Measurements from ENCODE around the gene ZNG1F. TPM values are rescaled to one million over a fixed set of nuclear protein-coding genes. Genes with fewer than 3 reads are reported as not detected.
A peak's percentile ranks its signal among the peaks of the same experiment; 100 is the strongest.
"Not testable (repeated sequence)": the region's sequence is repeated elsewhere in the genome, so short reads cannot be mapped to it uniquely, and the experiment has no call there.

ZNG1F gene
- total and polyA plus RNA-seq, 2 of the 4 experiments (the other 2 are of a cell fraction) = 3.4 to 6.5 TPM

DNA sequence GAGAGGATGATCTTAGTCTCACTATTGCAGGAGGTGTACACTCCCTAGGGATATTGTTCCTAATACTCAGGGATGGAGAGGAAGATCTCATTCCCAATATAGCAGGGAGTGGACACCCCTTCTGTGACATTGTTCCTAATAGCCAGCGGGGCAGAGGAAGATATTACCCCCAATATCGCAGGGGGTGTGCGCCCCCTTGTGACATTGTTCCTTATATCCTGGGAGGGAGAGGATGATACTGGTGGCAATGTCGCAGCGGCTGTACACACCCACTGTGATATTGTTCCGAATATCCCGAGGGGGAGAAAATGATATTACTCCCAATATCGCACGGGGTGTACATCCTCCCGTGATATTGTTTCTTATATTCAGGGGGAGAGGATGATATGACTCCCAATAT lies 78.2 kb downstream of the ZNG1F start:
- H3K4me2 ChIP-seq (ENCODE audit: low read depth, low read length); in situ Hi-C loops (cut with MboI; ENCODE audit: low sequenced_read_pairs); H2BK20ac ChIP-seq (ENCODE audit: low read depth, low read length); H3K56ac ChIP-seq (ENCODE audit: extremely low read depth, insufficient read depth, low read length); H3K9me1 ChIP-seq (ENCODE audit: insufficient read depth, low read length); dilution Hi-C loops (cut with HindIII; ENCODE audit: low sequenced_read_pairs, unreplicated experiment); H3K4me3 ChIP-seq (ENCODE audit: insufficient read depth, low read depth, low read length); H3K18ac ChIP-seq (ENCODE audit: low read depth, low read length); POLR2A ChIA-PET (ENCODE audit: unreplicated experiment); H2AFZ ChIP-seq (replicated peaks; ENCODE audit: low read length, poor library complexity); H2BK120ac ChIP-seq (ENCODE audit: low read depth, low read length); H4K20me1 ChIP-seq (ENCODE audit: insufficient read depth, low read length); H4K8ac ChIP-seq (ENCODE audit: low read depth in 2 of 2, low read length in 2 of 2); H2BK5ac ChIP-seq (ENCODE audit: low read depth, low read length, poor library complexity, severe bottlenecking); H3K23ac ChIP-seq (ENCODE audit: low read depth, low read length); H2BK15ac ChIP-seq (ENCODE audit: low read depth, low read length); H3K14ac ChIP-seq (replicated peaks; ENCODE audit: low read depth, low read length); H3K9me3 ChIP-seq (ENCODE audit: control insufficient read depth, insufficient read depth, low read length); H3K36me3 ChIP-seq (ENCODE audit: control insufficient read depth, insufficient read depth, low read length); H4K91ac ChIP-seq (ENCODE audit: insufficient read depth, low read depth, low read length); H3K9ac ChIP-seq (ENCODE audit: low read depth, low read length); H2AK5ac ChIP-seq (ENCODE audit: low read depth, low read length); DNase-seq; intact Hi-C loops (cut with micrococcal nuclease); H3K27me3 ChIP-seq (ENCODE audit: control insufficient read depth, insufficient read depth, low read length); H3K4ac ChIP-seq (ENCODE audit: low read depth, low read length); H3K4me1 ChIP-seq (ENCODE audit: control insufficient read depth, insufficient read depth, low read length); ATAC-seq (ENCODE audit: low read depth); BruUV-seq (replicated peaks); H2AK9ac ChIP-seq (replicated peaks; ENCODE audit: low read depth, low read length, poor library complexity); CTCF ChIA-PET; H3K79me1 ChIP-seq (ENCODE audit: low read depth in 1 of 2, low read length in 2 of 2); H3K27ac ChIP-seq (ENCODE audit: insufficient read depth, low read length); H4K5ac ChIP-seq (ENCODE audit: low read depth, low read length): not testable (repeated sequence)
- WGBS, 2 experiments (ENCODE audit: extremely low coverage in 2 of 2, insufficient read length in 1 of 2) = no CpG with 5 or more reads among the region's 10 CpGs
- TF ChIP-seq, protein P1, sequence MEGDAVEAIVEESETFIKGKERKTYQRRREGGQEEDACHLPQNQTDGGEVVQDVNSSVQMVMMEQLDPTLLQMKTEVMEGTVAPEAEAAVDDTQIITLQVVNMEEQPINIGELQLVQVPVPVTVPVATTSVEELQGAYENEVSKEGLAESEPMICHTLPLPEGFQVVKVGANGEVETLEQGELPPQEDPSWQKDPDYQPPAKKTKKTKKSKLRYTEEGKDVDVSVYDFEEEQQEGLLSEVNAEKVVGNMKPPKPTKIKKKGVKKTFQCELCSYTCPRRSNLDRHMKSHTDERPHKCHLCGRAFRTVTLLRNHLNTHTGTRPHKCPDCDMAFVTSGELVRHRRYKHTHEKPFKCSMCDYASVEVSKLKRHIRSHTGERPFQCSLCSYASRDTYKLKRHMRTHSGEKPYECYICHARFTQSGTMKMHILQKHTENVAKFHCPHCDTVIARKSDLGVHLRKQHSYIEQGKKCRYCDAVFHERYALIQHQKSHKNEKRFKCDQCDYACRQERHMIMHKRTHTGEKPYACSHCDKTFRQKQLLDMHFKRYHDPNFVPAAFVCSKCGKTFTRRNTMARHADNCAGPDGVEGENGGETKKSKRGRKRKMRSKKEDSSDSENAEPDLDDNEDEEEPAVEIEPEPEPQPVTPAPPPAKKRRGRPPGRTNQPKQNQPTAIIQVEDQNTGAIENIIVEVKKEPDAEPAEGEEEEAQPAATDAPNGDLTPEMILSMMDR (conservative IDR thresholded peaks at IDR 0.05; ENCODE audit: low read depth, low read length) = 0 out of 2 replicates have a peak, but pooled peaks have one; percentile 4

DNA sequence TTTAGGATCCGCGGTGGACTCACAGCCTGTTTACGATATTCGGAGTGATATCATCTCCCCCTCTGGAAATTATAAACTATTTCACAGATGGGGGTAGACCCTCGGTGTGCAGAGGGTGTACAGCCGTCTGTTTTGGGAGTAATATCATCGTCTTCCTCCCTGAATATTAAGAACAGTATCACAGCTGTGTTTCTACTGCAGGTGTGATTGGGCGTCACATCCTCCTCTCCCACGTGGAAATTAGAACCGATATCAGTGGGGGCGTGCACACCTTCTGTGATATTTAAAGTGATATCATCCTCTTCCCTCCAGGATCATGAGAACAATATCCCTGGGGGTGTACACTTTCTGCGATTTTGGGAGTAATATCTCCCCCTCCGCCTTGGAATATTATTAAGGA lies 79.9 kb downstream of the ZNG1F start:
- ATAC-seq (ENCODE audit: low read depth); H3K27ac ChIP-seq (ENCODE audit: insufficient read depth, low read length): not testable (repeated sequence)

More for the DNA sequence above, 79.9 kb downstream of the ZNG1F start:
- H3K4me2 ChIP-seq (ENCODE audit: low read depth, low read length); H2BK20ac ChIP-seq (ENCODE audit: low read depth, low read length); dilution Hi-C loops (cut with HindIII; ENCODE audit: low sequenced_read_pairs, unreplicated experiment); in situ Hi-C loops (cut with MboI; ENCODE audit: low sequenced_read_pairs); H2AK9ac ChIP-seq (replicated peaks; ENCODE audit: low read depth, low read length, poor library complexity); H2BK120ac ChIP-seq (ENCODE audit: low read depth, low read length); H3K27me3 ChIP-seq (ENCODE audit: control insufficient read depth, insufficient read depth, low read length); H3K4ac ChIP-seq (ENCODE audit: low read depth, low read length); H3K4me3 ChIP-seq (ENCODE audit: insufficient read depth, low read depth, low read length); H3K56ac ChIP-seq (ENCODE audit: extremely low read depth, insufficient read depth, low read length); H2AK5ac ChIP-seq (ENCODE audit: low read depth, low read length); H2BK5ac ChIP-seq (ENCODE audit: low read depth, low read length, poor library complexity, severe bottlenecking); H3K18ac ChIP-seq (ENCODE audit: low read depth, low read length); H3K4me1 ChIP-seq (ENCODE audit: control insufficient read depth, insufficient read depth, low read length); H4K8ac ChIP-seq (ENCODE audit: low read depth in 2 of 2, low read length in 2 of 2); H4K91ac ChIP-seq (ENCODE audit: insufficient read depth, low read depth, low read length); CTCF ChIA-PET; H4K5ac ChIP-seq (ENCODE audit: low read depth, low read length); H4K20me1 ChIP-seq (ENCODE audit: insufficient read depth, low read length); H2AFZ ChIP-seq (replicated peaks; ENCODE audit: low read length, poor library complexity); H3K23ac ChIP-seq (ENCODE audit: low read depth, low read length); H3K9ac ChIP-seq (ENCODE audit: low read depth, low read length); DNase-seq; intact Hi-C loops (cut with micrococcal nuclease); POLR2A ChIA-PET (ENCODE audit: unreplicated experiment); H2BK15ac ChIP-seq (ENCODE audit: low read depth, low read length); H3K9me1 ChIP-seq (ENCODE audit: insufficient read depth, low read length); BruUV-seq (replicated peaks); H3K36me3 ChIP-seq (ENCODE audit: control insufficient read depth, insufficient read depth, low read length); H3K79me1 ChIP-seq (ENCODE audit: low read depth in 1 of 2, low read length in 2 of 2); H3K14ac ChIP-seq (replicated peaks; ENCODE audit: low read depth, low read length); H3K9me3 ChIP-seq (ENCODE audit: control insufficient read depth, insufficient read depth, low read length): not testable (repeated sequence)
- no CpG with 5 or more reads among the region's 13 CpGs for WGBS, 2 experiments (ENCODE audit: extremely low coverage in 2 of 2, insufficient read length in 1 of 2)

Data from IMR-90 (cell line).